GM18873 (cell line): Measurements from ENCODE around the gene NID2.

ENCODE experiments used
- ATAC-seq: cut with Tn5 transposase; IDR thresholded peaks from one replicate; pipeline ENCODE4 v1.9.1; 2021; ENCODE audit warnings: mild to moderate bottlenecking, moderate library complexity, moderate number of reproducible peaks; ENCODE audit not compliant: unreplicated experiment, low FRiP score

The NID2 gene, protein sequence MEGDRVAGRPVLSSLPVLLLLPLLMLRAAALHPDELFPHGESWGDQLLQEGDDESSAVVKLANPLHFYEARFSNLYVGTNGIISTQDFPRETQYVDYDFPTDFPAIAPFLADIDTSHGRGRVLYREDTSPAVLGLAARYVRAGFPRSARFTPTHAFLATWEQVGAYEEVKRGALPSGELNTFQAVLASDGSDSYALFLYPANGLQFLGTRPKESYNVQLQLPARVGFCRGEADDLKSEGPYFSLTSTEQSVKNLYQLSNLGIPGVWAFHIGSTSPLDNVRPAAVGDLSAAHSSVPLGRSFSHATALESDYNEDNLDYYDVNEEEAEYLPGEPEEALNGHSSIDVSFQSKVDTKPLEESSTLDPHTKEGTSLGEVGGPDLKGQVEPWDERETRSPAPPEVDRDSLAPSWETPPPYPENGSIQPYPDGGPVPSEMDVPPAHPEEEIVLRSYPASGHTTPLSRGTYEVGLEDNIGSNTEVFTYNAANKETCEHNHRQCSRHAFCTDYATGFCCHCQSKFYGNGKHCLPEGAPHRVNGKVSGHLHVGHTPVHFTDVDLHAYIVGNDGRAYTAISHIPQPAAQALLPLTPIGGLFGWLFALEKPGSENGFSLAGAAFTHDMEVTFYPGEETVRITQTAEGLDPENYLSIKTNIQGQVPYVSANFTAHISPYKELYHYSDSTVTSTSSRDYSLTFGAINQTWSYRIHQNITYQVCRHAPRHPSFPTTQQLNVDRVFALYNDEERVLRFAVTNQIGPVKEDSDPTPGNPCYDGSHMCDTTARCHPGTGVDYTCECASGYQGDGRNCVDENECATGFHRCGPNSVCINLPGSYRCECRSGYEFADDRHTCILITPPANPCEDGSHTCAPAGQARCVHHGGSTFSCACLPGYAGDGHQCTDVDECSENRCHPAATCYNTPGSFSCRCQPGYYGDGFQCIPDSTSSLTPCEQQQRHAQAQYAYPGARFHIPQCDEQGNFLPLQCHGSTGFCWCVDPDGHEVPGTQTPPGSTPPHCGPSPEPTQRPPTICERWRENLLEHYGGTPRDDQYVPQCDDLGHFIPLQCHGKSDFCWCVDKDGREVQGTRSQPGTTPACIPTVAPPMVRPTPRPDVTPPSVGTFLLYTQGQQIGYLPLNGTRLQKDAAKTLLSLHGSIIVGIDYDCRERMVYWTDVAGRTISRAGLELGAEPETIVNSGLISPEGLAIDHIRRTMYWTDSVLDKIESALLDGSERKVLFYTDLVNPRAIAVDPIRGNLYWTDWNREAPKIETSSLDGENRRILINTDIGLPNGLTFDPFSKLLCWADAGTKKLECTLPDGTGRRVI (N-terminal part only)

DNA sequence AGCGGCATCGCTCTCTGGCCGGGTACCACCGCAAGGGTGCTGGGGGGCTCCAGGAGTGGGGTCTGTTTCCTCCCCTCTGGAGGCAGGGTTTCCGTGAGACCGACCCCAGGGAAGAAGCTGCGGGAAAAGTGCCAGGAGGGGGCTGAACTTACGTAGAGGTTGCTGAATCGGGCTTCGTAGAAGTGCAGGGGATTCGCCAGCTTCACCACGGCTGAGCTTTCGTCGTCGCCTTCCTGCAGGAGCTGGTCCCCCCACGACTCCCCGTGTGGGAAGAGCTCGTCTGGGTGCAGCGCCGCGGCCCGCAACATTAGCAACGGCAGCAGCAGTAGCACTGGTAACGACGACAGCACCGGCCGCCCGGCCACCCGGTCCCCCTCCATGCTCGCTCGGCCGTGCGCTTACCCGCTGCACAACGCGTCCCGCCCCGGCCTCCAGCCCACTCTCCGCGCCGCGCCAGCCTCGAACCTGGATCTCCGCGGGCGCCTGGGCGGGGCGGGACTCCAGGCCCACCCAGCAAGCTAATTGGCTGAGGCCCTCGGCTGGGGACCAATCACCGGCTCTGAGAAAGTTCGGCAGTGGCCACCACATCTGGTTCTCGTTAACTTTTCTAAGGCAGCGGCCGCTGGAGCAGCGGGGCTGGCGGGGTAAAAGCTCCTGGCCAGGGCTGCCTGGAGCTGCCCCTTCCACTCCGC is at the start of gene NID2:
Gene NID2 (minus strand): TSS at position 445 of the 692 bp plus-strand sequence. CDS start 65 bp downstream, at position 380.
- no peak for ATAC-seq

DNA sequence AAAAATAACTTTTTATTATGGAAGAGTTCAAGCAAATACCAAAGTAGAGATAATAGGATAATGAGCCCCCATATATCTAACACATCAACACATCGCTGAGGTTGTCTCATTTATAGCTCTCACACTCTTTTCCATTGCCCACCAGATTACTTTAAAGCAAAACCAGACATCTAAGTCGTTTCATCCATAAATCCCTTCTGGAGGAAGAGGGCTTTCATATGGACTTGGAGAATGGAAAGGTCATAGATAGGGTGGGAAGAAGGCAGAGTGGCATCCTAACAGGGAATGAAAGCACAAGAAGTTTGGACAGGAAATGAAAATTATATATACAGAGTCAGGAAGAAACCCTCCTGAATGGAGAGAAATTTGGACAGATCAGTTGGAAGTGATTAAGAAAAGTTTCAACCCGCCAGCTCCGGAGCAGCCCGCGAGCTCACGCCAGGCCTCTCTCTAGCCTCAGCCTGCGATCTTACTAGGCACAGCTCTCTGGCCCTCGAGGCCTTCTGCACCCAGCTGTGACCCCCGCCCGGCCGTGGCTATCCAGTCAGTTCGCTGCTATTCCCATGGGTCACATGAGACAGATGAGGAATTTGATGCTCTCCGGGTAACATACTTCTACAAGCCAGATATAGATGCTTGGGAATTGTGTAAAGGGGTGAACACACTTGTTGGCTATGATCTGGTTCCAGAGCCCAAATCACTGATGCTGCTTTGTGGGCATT is 48.4 kb upstream of the NID2 start:
- ATAC-seq: no peak

DNA sequence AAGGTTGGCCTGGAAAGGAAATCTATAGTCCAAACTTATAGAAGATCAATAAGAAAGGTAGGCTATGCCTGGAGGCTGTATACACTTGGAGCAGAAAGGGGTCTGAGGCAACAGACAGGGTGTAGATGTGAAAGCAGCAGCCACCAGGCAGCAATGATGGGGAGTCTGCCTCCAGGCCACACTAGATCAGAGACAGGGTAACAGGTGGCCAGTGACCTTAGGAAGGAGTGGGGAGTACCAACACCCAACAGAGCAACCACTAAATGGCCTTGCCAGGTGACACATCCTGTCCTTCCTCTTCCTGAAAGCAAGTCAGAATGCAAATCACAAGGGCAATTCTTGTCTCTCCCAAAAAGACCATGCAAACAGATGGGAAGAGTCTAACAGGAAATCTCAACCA is 46.4 kb upstream of the NID2 start:
- ATAC-seq: no peak

DNA sequence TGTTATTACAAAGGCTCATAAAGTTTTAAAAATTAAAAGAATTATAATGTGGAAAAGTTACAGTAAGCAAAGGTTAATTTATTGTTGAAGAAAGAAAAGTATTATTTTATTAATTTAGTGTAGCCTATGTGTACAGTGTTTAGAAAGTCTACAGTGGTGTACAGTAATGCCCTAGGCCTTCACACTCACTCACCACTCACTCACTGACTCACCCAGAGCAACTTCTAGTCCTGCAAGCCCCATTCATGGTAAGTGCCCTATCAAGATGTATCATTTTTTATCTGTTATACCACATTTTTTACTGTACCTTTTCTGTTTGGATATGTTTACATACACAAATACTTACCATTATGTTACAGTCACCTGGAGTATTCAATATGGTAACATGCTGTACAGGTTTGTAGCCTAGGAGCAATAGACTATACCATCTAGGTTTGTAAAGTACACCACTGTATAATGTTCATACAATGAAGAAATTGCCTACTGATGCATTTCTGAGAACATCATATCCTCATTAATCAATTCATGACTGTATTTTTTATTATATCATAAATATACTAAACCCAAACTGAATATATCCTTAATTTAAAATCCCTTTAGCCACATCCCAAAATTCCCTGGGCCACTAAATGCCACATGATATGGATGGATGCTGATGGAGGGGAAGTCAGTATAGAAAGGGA is 43.6 kb upstream of the NID2 start:
- ATAC-seq: no peak

DNA sequence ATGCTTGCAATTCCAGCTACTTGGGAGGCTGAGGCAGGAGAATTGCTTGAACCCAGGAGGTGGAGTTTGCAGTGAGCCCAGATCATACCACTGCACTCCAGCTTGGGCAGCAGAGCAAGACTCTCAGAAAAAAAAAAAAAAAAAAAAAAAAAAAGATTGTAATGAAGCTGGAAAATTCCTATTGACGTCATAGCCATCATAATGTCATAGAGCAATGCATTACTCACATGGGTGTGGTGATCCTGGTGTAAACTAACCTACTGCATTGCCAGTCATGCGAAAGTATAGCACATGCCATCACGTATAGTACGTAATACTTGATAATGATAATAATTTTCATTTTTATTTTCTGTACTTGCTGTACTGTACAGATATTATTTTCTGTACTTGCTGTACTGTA is 42.7 kb upstream of the NID2 start:
- no peak for ATAC-seq

DNA sequence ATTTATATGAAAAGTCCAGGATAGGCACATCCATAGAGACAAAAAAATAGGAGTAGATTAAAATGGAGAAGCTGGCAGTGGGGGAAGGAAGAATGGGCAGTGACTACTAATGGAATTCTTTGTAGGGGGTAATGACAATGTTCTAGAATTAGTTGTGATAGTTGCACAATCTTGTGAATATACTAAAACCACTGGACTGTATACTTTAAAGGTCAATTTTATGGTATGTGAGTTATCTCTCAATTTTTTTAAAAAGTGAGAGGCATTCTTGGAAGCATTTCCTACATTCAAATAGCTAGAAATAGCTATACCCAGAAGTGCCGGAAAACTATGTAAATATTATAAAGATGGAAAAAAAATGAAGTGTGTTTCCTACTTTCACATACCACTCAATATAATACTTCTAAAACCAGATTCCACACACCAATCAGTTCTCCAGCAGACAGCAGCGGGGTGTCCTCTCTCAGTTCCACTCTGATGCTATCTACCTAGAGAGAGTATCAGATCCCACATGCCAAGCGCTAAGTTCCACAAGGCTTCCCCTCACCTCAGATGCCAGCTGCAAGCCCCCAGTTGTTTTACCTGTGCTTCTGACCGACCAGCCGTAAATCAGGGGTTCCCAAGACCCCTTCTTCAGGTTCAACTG is 41.7 kb upstream of the NID2 start:
- no peak for ATAC-seq

DNA sequence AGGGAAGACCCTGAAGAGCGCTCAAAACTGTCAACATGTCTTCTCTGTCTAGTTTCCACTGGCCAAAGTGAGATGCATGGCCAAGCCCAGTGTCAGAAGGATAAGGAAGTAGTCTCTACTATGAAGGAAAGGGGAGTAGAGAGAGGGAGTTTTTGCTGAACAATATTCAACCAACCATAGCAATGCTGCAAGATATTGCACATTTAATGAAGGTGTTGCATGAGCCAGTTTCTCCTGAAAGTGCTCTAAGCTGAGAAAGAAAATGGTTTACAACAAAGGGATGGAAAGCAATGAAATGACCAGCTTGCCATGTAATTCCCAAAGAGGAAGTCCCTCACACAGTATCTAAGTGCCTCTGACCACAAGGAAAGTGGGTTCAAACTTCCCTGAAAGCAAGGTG is 40.0 kb upstream of the NID2 start:
- no peak for ATAC-seq

DNA sequence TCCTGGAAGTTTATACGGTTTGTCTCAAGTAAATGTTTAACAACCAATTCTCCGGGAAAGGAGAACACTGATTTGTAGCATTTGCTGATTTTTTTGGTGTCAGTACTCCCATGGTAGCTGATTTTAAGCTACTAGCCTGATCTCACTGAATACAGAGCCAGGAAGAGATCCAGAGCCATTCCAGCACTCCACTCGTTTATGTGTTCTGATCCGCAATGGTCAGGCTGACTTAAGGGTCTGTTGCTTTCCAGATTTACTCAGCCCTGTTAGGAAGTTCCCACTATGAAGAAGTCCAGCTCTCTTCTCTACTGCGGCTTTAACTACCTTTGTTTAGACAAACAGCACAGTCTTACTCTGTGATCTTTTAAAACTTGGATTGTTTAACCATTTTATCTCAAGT is 38.0 kb upstream of the NID2 start:
- no peak for ATAC-seq

DNA sequence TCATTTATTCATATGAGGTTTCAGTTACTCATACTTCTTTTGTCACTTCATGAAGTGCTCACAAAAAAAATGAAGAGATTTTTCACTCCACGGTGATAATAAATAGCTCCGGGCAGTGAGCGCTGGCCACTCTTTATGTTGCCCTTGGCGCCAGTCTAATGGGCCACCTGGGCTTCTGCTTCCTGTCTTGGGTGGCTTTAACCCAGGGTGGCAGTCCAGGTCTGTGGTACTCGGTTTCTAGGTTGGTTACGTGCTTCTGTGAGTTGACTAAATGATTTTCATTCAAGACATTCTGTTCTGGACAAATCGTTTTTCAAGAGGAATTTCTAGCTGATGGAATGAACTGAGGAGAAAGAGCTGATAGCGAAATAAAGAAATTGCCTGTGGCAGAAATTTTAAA is 34.6 kb upstream of the NID2 start:
- ATAC-seq: no peak

DNA sequence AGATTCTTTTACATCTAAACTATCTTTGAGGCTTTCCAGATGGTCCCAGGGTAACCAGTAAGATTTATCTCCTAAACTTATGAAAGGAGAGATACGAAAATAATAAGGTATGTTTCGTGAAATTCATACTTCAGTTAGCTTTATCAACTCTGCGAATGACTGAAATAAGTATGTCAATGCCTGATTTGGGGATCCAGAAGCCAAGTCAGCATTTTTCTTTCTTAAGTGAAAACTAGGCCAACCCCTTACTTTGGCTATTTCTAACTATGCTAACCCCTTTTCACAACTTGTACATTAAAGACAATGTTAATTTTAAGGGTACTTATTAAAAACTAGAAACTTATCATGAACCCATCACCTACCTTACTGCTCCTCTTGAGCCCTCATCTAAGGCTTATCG is 26.9 kb upstream of the NID2 start:
- ATAC-seq: no peak

DNA sequence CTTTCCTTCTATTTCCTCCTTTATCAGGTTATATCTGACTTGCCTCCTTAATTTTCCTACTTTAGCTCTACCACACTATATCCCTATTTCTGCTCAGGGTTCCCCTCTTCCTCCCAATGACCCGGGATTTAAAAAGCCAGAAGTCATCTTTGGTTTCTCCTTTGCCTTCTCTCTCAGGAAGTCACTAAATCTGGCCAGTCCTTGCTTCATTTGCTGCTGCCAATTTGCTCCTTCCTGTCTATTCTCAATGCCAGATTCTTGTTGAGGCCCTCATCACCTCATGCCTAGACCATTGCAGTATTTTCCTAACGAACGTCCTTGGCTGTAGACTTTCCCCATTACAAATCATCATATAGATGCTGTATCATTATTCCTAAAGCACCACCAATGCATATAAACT is 26.5 kb upstream of the NID2 start:
- no peak for ATAC-seq

DNA sequence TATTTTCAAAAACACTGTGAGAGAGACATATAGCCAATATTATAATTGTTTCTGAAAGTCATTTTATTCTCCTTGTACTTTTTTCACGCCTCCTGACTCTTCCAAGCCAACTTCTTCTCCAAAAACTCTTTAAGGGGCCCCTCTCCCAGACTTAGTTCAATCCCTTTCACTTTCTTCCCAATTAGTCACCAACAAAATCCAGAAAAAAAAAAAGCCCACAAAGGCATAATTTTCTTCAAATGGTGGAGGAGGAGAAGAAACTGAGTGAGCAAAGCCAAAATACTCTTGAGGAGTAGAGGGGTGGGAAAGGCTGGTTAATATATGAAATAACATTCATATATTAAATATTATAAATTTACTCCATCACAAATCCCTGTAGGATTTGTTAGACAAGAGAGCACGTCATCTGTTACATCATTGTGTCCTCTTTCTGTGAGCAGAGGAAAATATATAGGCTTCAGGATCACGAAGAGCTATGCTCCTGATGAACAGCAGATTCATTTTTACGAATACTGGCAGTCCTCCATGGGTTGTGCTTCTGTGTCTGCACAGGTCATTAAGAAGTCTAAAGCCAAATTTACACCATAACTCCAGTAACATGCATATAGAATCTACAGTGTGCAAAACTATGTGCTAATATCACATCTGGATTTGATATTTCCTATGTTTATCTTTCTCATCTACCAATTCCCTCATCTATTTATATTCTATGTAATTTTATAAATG is 25.9 kb upstream of the NID2 start:
- ATAC-seq: no peak

DNA sequence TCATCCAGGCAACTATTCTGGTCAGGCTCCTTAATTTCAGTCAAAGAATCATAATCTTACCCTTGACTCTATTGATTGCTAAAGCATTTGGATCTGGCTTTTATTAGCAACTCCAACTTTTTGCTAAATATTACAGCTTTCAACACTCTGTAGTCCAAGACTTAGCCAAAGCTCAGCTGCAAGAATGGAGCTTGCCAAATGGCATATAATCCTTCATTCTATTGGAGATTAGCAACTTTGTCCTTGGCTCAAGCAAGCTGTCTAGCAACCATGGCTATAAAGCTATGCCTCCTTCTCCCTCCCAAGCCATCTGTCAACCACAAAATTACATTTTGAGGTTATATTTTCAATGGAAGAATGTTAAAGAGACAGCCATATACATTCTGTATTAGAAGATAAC is 23.1 kb upstream of the NID2 start:
- ATAC-seq: no peak

DNA sequence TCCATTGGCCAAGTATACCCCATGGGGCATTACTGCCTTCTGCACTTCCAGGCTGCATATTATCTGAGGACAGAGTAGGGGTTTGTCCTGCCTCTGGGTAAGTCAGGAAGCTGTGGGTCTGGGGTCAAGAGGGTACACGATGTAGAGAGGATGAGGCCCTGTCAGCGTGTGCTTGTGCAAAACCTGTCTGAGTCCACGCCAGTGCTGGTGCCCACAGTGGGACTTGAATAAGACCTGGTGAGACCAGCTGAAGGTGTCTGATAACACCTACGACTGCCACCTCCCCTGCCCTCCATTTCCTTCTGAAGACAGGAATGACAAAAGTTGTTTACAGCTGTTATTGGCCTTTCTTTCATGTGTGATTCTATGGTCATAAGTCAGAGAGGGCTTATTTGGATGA is 22.1 kb upstream of the NID2 start:
- ATAC-seq: no peak

DNA sequence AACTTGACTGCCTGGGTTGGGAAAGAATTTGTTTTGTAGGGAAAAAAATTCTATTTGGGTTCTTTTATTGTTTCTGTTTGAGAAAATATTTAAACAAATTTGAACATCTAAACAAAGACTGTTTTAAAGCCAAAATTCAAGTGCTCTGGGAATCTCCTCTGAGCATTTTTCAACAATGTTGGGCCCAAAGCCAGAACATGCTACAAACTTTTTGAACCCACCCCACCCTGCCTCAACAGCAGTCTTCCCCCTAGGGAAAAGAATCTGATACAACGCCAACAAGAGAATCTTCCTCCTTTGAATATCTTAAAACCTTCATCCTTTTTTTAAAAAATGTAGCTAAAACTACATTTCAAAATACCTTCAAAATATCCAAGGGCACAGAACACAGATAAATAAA is 20.4 kb upstream of the NID2 start:
- ATAC-seq: no peak

DNA sequence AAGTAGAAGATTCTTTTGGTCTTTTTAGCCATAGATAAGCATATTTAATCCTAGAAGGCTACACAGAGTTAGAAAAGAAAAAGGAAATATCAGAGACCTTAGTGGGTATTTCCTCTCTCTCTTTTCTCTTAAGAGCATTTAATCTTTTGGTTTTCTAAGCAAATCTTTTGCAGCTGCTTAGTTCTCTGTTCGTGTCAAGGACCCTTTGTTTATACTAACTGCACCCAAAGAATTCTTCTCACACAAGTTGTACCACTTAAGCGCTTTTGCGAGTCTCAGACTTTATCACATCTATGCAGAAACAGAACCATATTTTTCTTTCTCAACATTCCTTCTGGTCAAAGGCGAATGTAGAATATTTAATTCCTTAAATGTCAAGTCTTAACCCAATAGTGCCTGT is 17.9 kb upstream of the NID2 start:
- no peak for ATAC-seq

DNA sequence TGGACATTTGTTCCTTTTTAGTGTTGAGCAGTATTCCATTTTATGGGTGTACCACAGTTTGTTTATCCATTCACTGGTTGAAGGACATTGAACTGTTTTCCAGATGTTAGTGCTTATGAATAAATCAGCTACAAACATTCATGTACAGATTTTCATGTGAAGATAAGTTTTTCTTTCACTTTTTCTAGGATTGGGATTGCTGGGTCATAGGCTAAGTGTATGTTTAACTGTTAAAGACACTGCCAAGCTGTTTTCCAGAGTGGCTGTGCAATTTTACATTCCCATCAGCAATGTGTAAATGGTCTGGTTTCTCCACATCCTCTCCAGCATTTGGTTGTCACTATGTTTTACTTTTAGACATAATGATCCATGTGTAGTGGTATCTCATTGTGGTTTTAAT is 14.0 kb upstream of the NID2 start:
- ATAC-seq: no peak

DNA sequence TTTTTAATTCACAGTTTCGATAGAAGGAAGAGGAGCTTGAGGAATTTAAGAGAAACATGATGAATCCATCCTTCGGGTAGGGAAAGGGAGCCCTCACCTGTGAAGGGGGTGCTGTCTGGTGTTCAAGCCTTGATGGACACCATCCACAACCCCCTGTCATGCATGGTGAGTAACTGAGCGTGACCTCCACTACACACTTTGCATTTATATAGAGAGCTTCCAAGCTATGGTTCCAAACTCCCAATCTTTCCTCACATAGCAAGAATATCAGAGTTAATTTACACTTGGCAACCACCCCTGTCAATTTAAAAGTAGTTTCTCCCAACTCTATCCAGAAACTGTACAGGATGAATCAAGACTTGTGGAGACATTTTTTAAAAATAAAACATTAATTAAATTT is 13.1 kb upstream of the NID2 start:
- no peak for ATAC-seq
